K562 (cell line): ENCODE measurements around the gene MFAP2. TPM values are rescaled to one million over a fixed set of nuclear protein-coding genes. Genes with fewer than 3 reads are reported as not detected.

Source experiments
- ATAC-seq: fragments of 200-7000 bp; cut with Tn5 transposase; 3 replicates; pipeline ENCODE4 v1.9.1; 2020; ENCODE audit warnings: moderate library complexity
- BruUV-seq: library from RNA; stranded (reverse); fragments of 400-500 nt; replicated peaks from 2 replicates; lab custom pipeline; 2021; lab: Mats Ljungman, UMichigan
- CTCF ChIA-PET: fragments of 300-600 bp; formaldehyde crosslinking; extraction: SDS; loops from one replicate; lab custom pipeline; 2021; ENCODE audit warnings: low intra/inter-chr PET ratio; lab: Yijun Ruan, JAX
- POLR2A ChIA-PET: fragments of 300-600, 350-650 bp; sonication (Branson Sonifier 250); formaldehyde crosslinking; extraction: SDS; loops from one replicate; lab custom pipeline; 2021; ENCODE audit warnings: antibody characterized with exemption, inconsistent platforms; lab: Yijun Ruan, JAX
- DNase-seq, 4 experiments: peaks; one replicate each; pipeline versions ENCODE4 v3.0.0 to v3.0.0-alpha.2; 2011 to 2018; ENCODE audit warnings: low spot score in 3 of 4, mixed read lengths in 3 of 4; ENCODE audit errors: extremely low read depth in 1 of 4
- FAIRE-seq: peaks from 2 replicates; lab custom pipeline; 2011; peaks lifted over from hg19 to GRCh38; lab: Jason Lieb, UNC
- H2AFZ ChIP-seq: 2 replicates; pipeline ENCODE4 v1.6.0; 2011; ENCODE audit warnings: low read depth, low read length, control low read depth, inconsistent platforms
- H3K27ac ChIP-seq: fragments of 200-600 bp; 3 replicates; pipeline ENCODE4 v1.8.0; 2011; ENCODE audit warnings: low read depth, mild to moderate bottlenecking, control low read depth, inconsistent platforms, low read length, moderate library complexity, mixed read lengths; ENCODE audit errors: extremely low read depth
- H3K27me3 ChIP-seq, 2 experiments: fragments of 300-600 bp in 1 of 2; 2 replicates in 1 of 2; 3 replicates in 1 of 2; pipeline versions ENCODE4 v1.6.0 to v1.8.0; 2011; ENCODE audit warnings: inconsistent platforms in 2 of 2, low read length in 2 of 2, mild to moderate bottlenecking in 1 of 2, mixed read lengths in 1 of 2, moderate library complexity in 1 of 2; ENCODE audit not compliant: control insufficient read depth in 2 of 2, insufficient read depth in 2 of 2
- H3K36me3 ChIP-seq: fragments of 300-600 bp; 3 replicates; pipeline ENCODE4 v1.8.0; 2011; ENCODE audit warnings: mild to moderate bottlenecking, low read length, inconsistent platforms; ENCODE audit not compliant: control insufficient read depth, insufficient read depth
- H3K4me1 ChIP-seq, 2 experiments: fragments of 200-600 bp in 1 of 2; replicated peaks in 1 of 2; 2 replicates in 1 of 2; 3 replicates in 1 of 2; pipeline versions ENCODE4 v1.5.1 to v1.8.0; 2011; ENCODE audit warnings: inconsistent platforms in 2 of 2, low read length in 2 of 2, mild to moderate bottlenecking in 1 of 2, mixed read lengths in 1 of 2, moderate library complexity in 1 of 2; ENCODE audit not compliant: control insufficient read depth in 2 of 2, insufficient read depth in 2 of 2
- H3K4me2 ChIP-seq: 2 replicates; pipeline ENCODE4 v1.6.1; 2011; ENCODE audit warnings: low read length, control low read depth, inconsistent platforms, mixed read lengths; ENCODE audit not compliant: insufficient read depth
- H3K4me3 ChIP-seq: fragments of 200-600 bp; sonication (generic), shearing (Covaris generic); 2 replicates; pipeline ENCODE4 v1.5.1; 2016; ENCODE audit warnings: control low read depth, inconsistent platforms
- H3K79me2 ChIP-seq: fragments of 200-600 bp; 3 replicates; pipeline ENCODE4 v1.8.0; 2011; ENCODE audit warnings: low read length, inconsistent platforms; ENCODE audit not compliant: control insufficient read depth, insufficient read depth
- H3K9ac ChIP-seq, 2 experiments: 2 replicates each; pipeline versions ENCODE4 v1.6.0 to v1.6.1; 2011; ENCODE audit warnings: low read depth in 2 of 2, low read length in 2 of 2, control low read depth in 1 of 2, inconsistent platforms in 1 of 2, mild to moderate bottlenecking in 1 of 2, mixed read lengths in 1 of 2; ENCODE audit not compliant: insufficient read depth in 1 of 2
- H3K9me1 ChIP-seq: one replicate; pipeline ENCODE4 v1.6.0; 2011; ENCODE audit warnings: inconsistent platforms, mild to moderate bottlenecking, low read length, moderate library complexity; ENCODE audit not compliant: control insufficient read depth, insufficient read depth
- H3K9me3 ChIP-seq: replicated peaks from 2 replicates; pipeline ENCODE4 v1.5.1; 2011; ENCODE audit warnings: low read depth, low read length, inconsistent platforms; ENCODE audit not compliant: control insufficient read depth, insufficient read depth
- H4K20me1 ChIP-seq: replicated peaks from 2 replicates; pipeline ENCODE4 v1.6.1; 2011; ENCODE audit warnings: low read length, inconsistent platforms, mixed read lengths; ENCODE audit not compliant: control insufficient read depth, insufficient read depth
- DMBX1 ChIP-seq: fragments of 250-450 bp; sonication (Bioruptor Pico); IDR thresholded peaks from 2 replicates; pipeline ENCODE4 v1.8.0; 2022; ENCODE audit warnings: inconsistent platforms, mild to moderate bottlenecking, moderate library complexity, borderline replicate concordance
- HBP1 ChIP-seq: fragments of 450-650 bp; formaldehyde crosslinking; IDR thresholded peaks from 2 replicates; pipeline ENCODE4 v1.4.0; 2022; ENCODE audit warnings: missing genetic modification characterization
- HDAC2 ChIP-seq: fragments of 450-650 bp; IDR thresholded peaks from 2 replicates; pipeline ENCODE4 v1.6.1; 2016; ENCODE audit warnings: mild to moderate bottlenecking
- IRF1 ChIP-seq: sonication (generic); formaldehyde crosslinking; IDR thresholded peaks from 2 replicates; pipeline ENCODE4 v1.8.0; 2022; ENCODE audit warnings: missing genetic modification reagents, mild to moderate bottlenecking, borderline replicate concordance
- MTA1 ChIP-seq: fragments of 450-650 bp; IDR thresholded peaks from 2 replicates; pipeline ENCODE4 v1.6.1; 2017; ENCODE audit warnings: borderline replicate concordance
- MXI1 ChIP-seq: IDR thresholded peaks from 2 replicates; pipeline ENCODE4 v1.6.1; 2011; ENCODE audit warnings: low read depth, mild to moderate bottlenecking, improper control_type of control experiment, low read length
- PCBP2 ChIP-seq: fragments of 200-400 bp; formaldehyde crosslinking; IDR thresholded peaks from 2 replicates; pipeline ENCODE4 v1.6.1; 2018; ENCODE audit warnings: low read length, low read depth, mild to moderate bottlenecking, moderate library complexity; ENCODE audit not compliant: poor library complexity, severe bottlenecking
- POU5F1 ChIP-seq: fragments of 150-350 bp; IDR thresholded peaks from 2 replicates; pipeline ENCODE4 v1.6.1; 2014; ENCODE audit warnings: borderline replicate concordance, low read length, low read depth, mild to moderate bottlenecking; ENCODE audit not compliant: partially characterized antibody
- RBBP5 ChIP-seq: fragments of 200-600 bp; sonication (generic); IDR thresholded peaks from 2 replicates; pipeline ENCODE4 v1.6.1; 2012; ENCODE audit warnings: borderline replicate concordance, mild to moderate bottlenecking, low read length, control low read depth, inconsistent platforms; ENCODE audit not compliant: insufficient read depth, poor library complexity, severe bottlenecking
- RBM14 ChIP-seq: fragments of 200-400 bp; formaldehyde crosslinking; IDR thresholded peaks from 2 replicates; pipeline ENCODE4 v1.6.1; 2018; ENCODE audit warnings: low read depth, mild to moderate bottlenecking, low read length, moderate library complexity, borderline replicate concordance; ENCODE audit not compliant: insufficient read depth
- SIRT6 ChIP-seq: IDR thresholded peaks from one replicate; pipeline ENCODE4 v1.6.1; 2012; ENCODE audit warnings: low read depth, mild to moderate bottlenecking, control low read depth, inconsistent platforms, low read length, moderate library complexity
- ZNF134 ChIP-seq: fragments of 250-450 bp; sonication (Bioruptor Pico); conservative IDR thresholded peaks from 2 replicates; pipeline ENCODE4 v1.4.0; 2020
- ZNF224 ChIP-seq: sonication (generic); formaldehyde crosslinking; IDR thresholded peaks from 2 replicates; pipeline ENCODE4 v1.8.0; 2022; ENCODE audit warnings: mild to moderate bottlenecking, missing genetic modification reagents
- ZNF445 ChIP-seq: fragments of 250-450 bp; sonication (Bioruptor Pico); IDR thresholded peaks from 2 replicates; pipeline ENCODE4 v1.4.0; 2020; ENCODE audit warnings: low read depth, mild to moderate bottlenecking, moderate library complexity
- ZNF518B ChIP-seq: fragments of 250-450 bp; sonication (Bioruptor Pico); IDR thresholded peaks from 2 replicates; pipeline ENCODE4 v1.5.0; 2021; ENCODE audit warnings: mild to moderate bottlenecking, moderate library complexity
- WGBS: fragments of 100-300 bp; shearing (Covaris generic); methylation state at CpG from one replicate; pipeline ENCODE4 v1.1.6; 2016; ENCODE audit warnings: low coverage, mixed read lengths; ENCODE audit not compliant: insufficient coverage; ENCODE audit errors: missing lambda C conversion rate; 5-methylcytosine and 5-hydroxymethylcytosine counted together
- in situ Hi-C: fragments of 300-500 bp; cut with MboI; formaldehyde crosslinking; loops from 4 replicates; pipeline ENCODE4 v1.15.0; 2018; ENCODE audit warnings: inconsistent platforms, mixed read lengths
- intact Hi-C: fragments of 100-400 bp; cut with micrococcal nuclease; formaldehyde crosslinking; loops from 2 replicates; pipeline ENCODE4 v1.14.2; 2022
- polyA plus RNA-seq, 8 experiments: library from polyadenylated mRNA; depleted of rRNA in 4 of 8; stranded (reverse) in 5 of 8; unstranded in 3 of 8; fragments of >200 nt; fragmentation: Nextera tagmentation in 2 of 8; fragmentation: Illumina TruSeq in 1 of 8; extraction: Ambion mirVana in 2 of 8; extraction: Trizol in 1 of 8; gene quantifications; 2 replicates each; pipeline versions ENCODE4 v1.2.1 to v1.2.3, GENCODE V29; 2011 to 2014; ENCODE audit warnings: inconsistent platforms in 1 of 8, missing spikeins in 1 of 8
- total RNA-seq, 7 experiments: library from RNA; depleted of rRNA in 6 of 7; stranded (reverse); fragments of >200 nt in 6 of 7; fragmentation: Illumina TruSeq in 2 of 7; extraction: Trizol in 2 of 7; gene quantifications; 2 replicates each; pipeline versions ENCODE4 v1.2.1 to v1.2.3, GENCODE V29; 2011 to 2021; ENCODE audit warnings: low replicate concordance in 1 of 7
- TF ChIP-seq, protein P1 (sequence below): sonication (generic); formaldehyde crosslinking; IDR thresholded peaks from 2 replicates; pipeline ENCODE4 v1.8.0; 2022; ENCODE audit warnings: mild to moderate bottlenecking, low read depth, missing genetic modification reagents

Gene MFAP2
- total and polyA plus RNA-seq, 9 of the 15 experiments (the other 6 are each of a cell fraction or from before 2014, with no cell fraction given): not detected

DNA sequence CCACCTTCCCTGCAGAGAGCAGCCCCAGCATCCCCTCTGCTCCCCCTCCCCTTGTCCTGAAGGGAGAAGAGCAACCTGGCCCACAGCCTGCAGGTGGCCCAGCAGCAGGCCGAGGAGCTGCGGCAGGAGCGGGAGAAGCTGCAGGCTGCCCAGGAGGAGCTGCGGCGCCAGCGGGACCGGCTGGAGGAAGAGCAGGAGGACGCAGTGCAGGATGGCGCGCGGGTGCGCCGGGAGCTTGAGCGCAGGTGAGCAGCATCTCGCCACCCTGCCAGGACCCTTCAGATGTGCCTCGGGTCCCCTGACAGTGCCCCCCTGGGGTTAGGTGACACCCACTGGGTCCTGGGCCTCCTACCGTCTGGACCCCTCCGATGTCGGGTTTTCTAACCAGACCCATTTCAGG is 36.4 kb downstream of the MFAP2 start:
- ChIA-PET POLR2A (interaction anchor here (1.4 kb wide), 1 partner anchor 39 kb away, joined by 5 read pairs; no protein-coding TSS in a partner anchor), CTCF (no interaction called here)
- peaks cover 0 to 28% of the 10 kb centered on the region in 2 experiments; a peak in 2 of 5 replicates for H3K4me1 ChIP-seq
- 56% methylated on average over 16 of the region's 19 CpGs for WGBS
- H3K9me3 ChIP-seq: no peaks in the 10 kb centered on the region
- H3K27ac ChIP-seq: no peak overlapping the region
- H3K36me3 ChIP-seq: no peaks in the 10 kb centered on the region
- H2AFZ ChIP-seq: no peak overlapping the region
- no peak for ATAC-seq
- no peak for DNase-seq
- H3K27me3 ChIP-seq: no peaks in the 10 kb centered on the region
- intact Hi-C loops: no loop called here
- no peak overlapping the region for H3K9ac ChIP-seq
- H4K20me1 ChIP-seq: no peaks in the 10 kb centered on the region
- H3K79me2 ChIP-seq: no peaks in the 10 kb centered on the region
- BruUV-seq: no TSS peak
- H3K9me1 ChIP-seq: no peaks in the 10 kb centered on the region
- in situ Hi-C loops: no loop called here
- H3K4me3 ChIP-seq: no peak overlapping the region
- no peak overlapping the region for H3K4me2 ChIP-seq
- FAIRE-seq: no peak
- no peak for TF ChIP-seq RBM14
- TF ChIP-seq POU5F1: no peak
- TF ChIP-seq HBP1 (CRISPR knock-in tag): no peak
- TF ChIP-seq ZNF224 (CRISPR knock-in tag): no peak
- no peak for TF ChIP-seq MXI1
- no peak for TF ChIP-seq MTA1
- TF ChIP-seq IRF1: no peak
- TF ChIP-seq HDAC2: no peak
- no peak for TF ChIP-seq RBBP5
- no peak for TF ChIP-seq PCBP2
- TF ChIP-seq DMBX1: no peak
- TF ChIP-seq ZNF134: no peak
- no peak for TF ChIP-seq ZNF518B (CRISPR knock-in tag)
- TF ChIP-seq, protein P1, sequence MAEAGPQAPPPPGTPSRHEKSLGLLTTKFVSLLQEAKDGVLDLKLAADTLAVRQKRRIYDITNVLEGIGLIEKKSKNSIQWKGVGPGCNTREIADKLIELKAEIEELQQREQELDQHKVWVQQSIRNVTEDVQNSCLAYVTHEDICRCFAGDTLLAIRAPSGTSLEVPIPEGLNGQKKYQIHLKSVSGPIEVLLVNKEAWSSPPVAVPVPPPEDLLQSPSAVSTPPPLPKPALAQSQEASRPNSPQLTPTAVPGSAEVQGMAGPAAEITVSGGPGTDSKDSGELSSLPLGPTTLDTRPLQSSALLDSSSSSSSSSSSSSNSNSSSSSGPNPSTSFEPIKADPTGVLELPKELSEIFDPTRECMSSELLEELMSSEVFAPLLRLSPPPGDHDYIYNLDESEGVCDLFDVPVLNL (CRISPR knock-in tag): no peak
- TF ChIP-seq ZNF445: no peak
- TF ChIP-seq SIRT6: no peak
